Gastrocnemius medialis (tissue), 4 donors: ENCODE data around the gene KLHL14. TPM values are rescaled to one million over a fixed set of nuclear protein-coding genes. Genes with fewer than 3 reads are reported as not detected.

Source experiments
- ATAC-seq, 2 donors: fragments of 150-250 bp; one replicate each; pipeline ENCODE4 v1.9.1; 2016
- DNase-seq, 2 donors: peaks; one replicate each; pipeline ENCODE4 v3.0.0-alpha.2; 2019
- H3K27ac ChIP-seq, 4 donors: fragments of 200-600 bp; sonication (generic); 1 replicate in 1 of 4; 2 replicates in 3 of 4; pipeline ENCODE4 v1.5.1; 2016 to 2018; ENCODE audit warnings: mild to moderate bottlenecking in 2 of 4, moderate library complexity in 1 of 4
- H3K27me3 ChIP-seq, 3 donors: fragments of 200-600 bp; sonication (generic) in 2 of 3; 1 replicate in 1 of 3; 2 replicates in 2 of 3; pipeline versions ENCODE4 v1.5.1 to v1.6.0; 2016 to 2019; ENCODE audit warnings: mild to moderate bottlenecking in 1 of 3, moderate library complexity in 1 of 3
- H3K36me3 ChIP-seq, 2 donors: fragments of 200-600 bp; sonication (generic) in 1 of 2; one replicate each; pipeline ENCODE4 v1.5.1; 2017 to 2018
- H3K4me1 ChIP-seq, 2 donors: fragments of 200-600 bp; sonication (generic) in 1 of 2; one replicate each; pipeline ENCODE4 v1.5.1; 2016 to 2017; ENCODE audit warnings: mild to moderate bottlenecking in 2 of 2
- H3K4me3 ChIP-seq, 4 donors: fragments of 200-600 bp; sonication (generic) in 3 of 4; 1 replicate in 1 of 4; 2 replicates in 3 of 4; pipeline ENCODE4 v1.5.1; 2016 to 2019; ENCODE audit warnings: mild to moderate bottlenecking in 2 of 4
- H3K9me3 ChIP-seq, 3 donors: fragments of 200-600 bp; sonication (generic) in 2 of 3; 1 replicate in 1 of 3; 2 replicates in 2 of 3; pipeline ENCODE4 v1.5.1; 2016 to 2019
- CTCF ChIP-seq, 5 experiments: fragments of 450-650 bp in 3 of 5; fragments of 200-600 bp in 2 of 5; sonication (generic) in 2 of 5; IDR thresholded peaks in 4 of 5; conservative IDR thresholded peaks in 1 of 5; 1 replicate in 4 of 5; 2 replicates in 1 of 5; pipeline ENCODE4 v1.5.1; 2016 to 2019; ENCODE audit warnings: antibody characterized with exemption in 5 of 5, mild to moderate bottlenecking in 3 of 5, moderate library complexity in 3 of 5
- POLR2A ChIP-seq, 2 donors: fragments of 450-650 bp; IDR thresholded peaks; one replicate each; pipeline ENCODE4 v1.6.1; 2017; ENCODE audit warnings: antibody characterized with exemption in 2 of 2, mild to moderate bottlenecking in 2 of 2, moderate library complexity in 2 of 2
- in situ Hi-C, 4 donors: fragments of 200-750 bp; cut with MboI; loops; one replicate each; pipeline versions ENCODE4 v1.15.0 to v1.8.0; 2017; ENCODE audit warnings: low sequenced_read_pairs in 4 of 4
- intact Hi-C: fragments of 100-400 bp; cut with DNase I; formaldehyde crosslinking; loops from one replicate; pipeline ENCODE4 v1.15.1; 2023; ENCODE audit warnings: low total_unique reads
- total RNA-seq, 4 donors: library from RNA; depleted of rRNA; stranded (reverse); fragments of >200 nt; gene quantifications; one replicate each; pipeline versions ENCODE4 v1.1.0 to v1.2.3, GENCODE V29; 2016

KLHL14 gene
- total RNA-seq, 4 donors from 2014 or later: 0.04 TPM; not detected in 3

GRCh38 chr18:32754508-32755263 is 18.1 kb downstream of the KLHL14 start:
- Histone ChIP-seq H3K27ac (no peak overlapping the region), H3K4me3 (no peak overlapping the region), H3K36me3 (no peaks in the 10 kb centered on the region), H3K9me3 (no peaks in the 10 kb centered on the region), H3K4me1 (no peaks in the 10 kb centered on the region), H3K27me3 (no peaks in the 10 kb centered on the region)
- TF ChIP-seq CTCF (IDR thresholded peaks at IDR 0.05 in 4 of 5, conservative IDR thresholded peaks at IDR 0.05 in 1 of 5) (no peak), POLR2A (IDR thresholded peaks at IDR 0.05) (no peak)
- in situ Hi-C loops: no loop called here
- ATAC-seq (no peak), DNase-seq (no peak)
- intact Hi-C loops: no loop called here

- intact Hi-C loops (no loop called here), in situ Hi-C loops (no loop called here)
- no peaks in the 10 kb centered on the region for H3K36me3 ChIP-seq
- no peak overlapping the region for H3K4me3 ChIP-seq
- no peak overlapping the region for H3K27ac ChIP-seq
- TF ChIP-seq POLR2A (IDR thresholded peaks at IDR 0.05): no peak
- TF ChIP-seq CTCF (IDR thresholded peaks at IDR 0.05 in 4 of 5, conservative IDR thresholded peaks at IDR 0.05 in 1 of 5): no peak
- no peak for DNase-seq
- H3K4me1 ChIP-seq: no peaks in the 10 kb centered on the region
- H3K27me3 ChIP-seq: no peaks in the 10 kb centered on the region
- ATAC-seq: no peak
- H3K9me3 ChIP-seq: no peaks in the 10 kb centered on the region
Observed at GRCh38 chr18:32753656-32754260, 19.1 kb downstream of the KLHL14 start.

GRCh38 chr18:32750328-32750727 is 22.5 kb downstream of the KLHL14 start:
- TF ChIP-seq POLR2A (IDR thresholded peaks at IDR 0.05) (no peak), CTCF (IDR thresholded peaks at IDR 0.05 in 4 of 5, conservative IDR thresholded peaks at IDR 0.05 in 1 of 5) (no peak)
- intact Hi-C loops (no loop called here), in situ Hi-C loops (no loop called here)
- Histone ChIP-seq H3K36me3 (no peaks in the 10 kb centered on the region), H3K4me1 (no peaks in the 10 kb centered on the region), H3K27me3 (no peaks in the 10 kb centered on the region), H3K9me3 (no peaks in the 10 kb centered on the region), H3K27ac (no peak overlapping the region), H3K4me3 (no peak overlapping the region)
- DNase-seq (no peak), ATAC-seq (no peak)

- ATAC-seq (no peak), DNase-seq (no peak)
- Histone ChIP-seq H3K27ac (no peak overlapping the region), H3K27me3 (no peaks in the 10 kb centered on the region), H3K4me3 (no peak overlapping the region), H3K9me3 (no peaks in the 10 kb centered on the region), H3K36me3 (no peaks in the 10 kb centered on the region), H3K4me1 (no peaks in the 10 kb centered on the region)
- intact Hi-C loops (no loop called here), in situ Hi-C loops (no loop called here)
- TF ChIP-seq POLR2A (IDR thresholded peaks at IDR 0.05) (no peak), CTCF (IDR thresholded peaks at IDR 0.05 in 4 of 5, conservative IDR thresholded peaks at IDR 0.05 in 1 of 5) (no peak)
Observed at GRCh38 chr18:32749809-32750208, 23.0 kb downstream of the KLHL14 start.
